Right kidney (tissue), 1 donor: ENCODE results near the gene ABCB1.

Source experiments
- DNase-seq: peaks from one replicate; pipeline ENCODE4 v3.0.0-alpha.2; 2016

ABCB1 gene

GRCh38 chr7:87513735-87514335 is 86.8 kb downstream of the ABCB1 start:
- no peak for DNase-seq

GRCh38 chr7:87512906-87513305 is 87.8 kb downstream of the ABCB1 start:
- no peak for DNase-seq

GRCh38 chr7:87511510-87511909 is 89.2 kb downstream of the ABCB1 start:
- no peak for DNase-seq

GRCh38 chr7:87510411-87510875 is 90.2 kb downstream of the ABCB1 start:
- no peak for DNase-seq

- no peak for DNase-seq
Observed at GRCh38 chr7:87507446-87507845, 93.2 kb downstream of the ABCB1 start.

GRCh38 chr7:87506246-87507180 is 94.2 kb downstream of the ABCB1 start:
- DNase-seq: no peak

GRCh38 chr7:87505557-87506245 is 95.0 kb downstream of the ABCB1 start:
- DNase-seq: no peak

GRCh38 chr7:87505122-87505521 is 95.6 kb downstream of the ABCB1 start:
- DNase-seq: no peak

- no peak for DNase-seq
Observed at GRCh38 chr7:87499494-87499893, 101.2 kb downstream of the ABCB1 start.

- DNase-seq: no peak
Observed at GRCh38 chr7:87498893-87499292, 101.8 kb downstream of the ABCB1 start.

GRCh38 chr7:87497482-87497881 is 103.2 kb downstream of the ABCB1 start:
- no peak for DNase-seq

GRCh38 chr7:87495366-87495765 is 105.3 kb downstream of the ABCB1 start:
- no peak for DNase-seq

GRCh38 chr7:87494454-87494853 is 106.2 kb downstream of the ABCB1 start:
- no peak for DNase-seq

GRCh38 chr7:87483131-87483530 is 117.6 kb downstream of the ABCB1 start:
- DNase-seq: no peak

- no peak for DNase-seq
Observed at GRCh38 chr7:87482115-87482514, 118.6 kb downstream of the ABCB1 start.

- no peak for DNase-seq
Observed at GRCh38 chr7:87480386-87480785, 120.3 kb downstream of the ABCB1 start.

GRCh38 chr7:87479951-87480350 is 120.7 kb downstream of the ABCB1 start:
- no peak for DNase-seq

- no peak for DNase-seq
Observed at GRCh38 chr7:87476179-87476557, 124.5 kb downstream of the ABCB1 start.

- DNase-seq: peak; percentile 55
Observed at GRCh38 chr7:87475359-87476178, 125.1 kb downstream of the ABCB1 start, which contains the start of gene ABCB4. Gene ABCB4, minus strand, starts transcription at chr7:87475680. Its CDS starts 215 bp downstream, at chr7:87475465.

GRCh38 chr7:87474533-87475358 is 125.9 kb downstream of the ABCB1 start:
- DNase-seq: peak; percentile 35

GRCh38 chr7:87473986-87474385 is 126.7 kb downstream of the ABCB1 start:
- no peak for DNase-seq
